GM19043 (cell line): ENCODE results near the gene LAMB2.

Experiments used
- ATAC-seq: cut with Tn5 transposase; IDR thresholded peaks from one replicate; pipeline ENCODE4 v1.9.1; 2021; ENCODE audit warnings: low read depth; ENCODE audit not compliant: unreplicated experiment

Gene LAMB2

DNA sequence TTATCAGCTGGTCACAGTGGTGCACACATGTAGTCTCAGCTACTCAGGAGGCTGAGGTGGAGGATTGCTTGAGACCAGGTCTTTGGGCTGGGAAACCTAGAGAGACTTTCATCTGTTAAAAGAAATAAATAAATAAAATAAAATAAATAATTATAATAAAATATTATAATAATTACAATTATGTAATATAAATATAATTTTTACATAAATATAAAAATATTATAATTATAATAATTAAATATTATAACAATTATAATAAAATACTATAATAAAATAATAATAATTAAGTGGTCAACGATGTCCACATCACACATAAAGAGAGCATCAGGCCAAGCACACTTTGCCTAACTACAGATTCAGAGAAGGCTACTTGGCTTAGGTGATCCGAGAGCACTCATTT, 53.6 kb downstream of the LAMB2 start:
- ATAC-seq = no peak

DNA sequence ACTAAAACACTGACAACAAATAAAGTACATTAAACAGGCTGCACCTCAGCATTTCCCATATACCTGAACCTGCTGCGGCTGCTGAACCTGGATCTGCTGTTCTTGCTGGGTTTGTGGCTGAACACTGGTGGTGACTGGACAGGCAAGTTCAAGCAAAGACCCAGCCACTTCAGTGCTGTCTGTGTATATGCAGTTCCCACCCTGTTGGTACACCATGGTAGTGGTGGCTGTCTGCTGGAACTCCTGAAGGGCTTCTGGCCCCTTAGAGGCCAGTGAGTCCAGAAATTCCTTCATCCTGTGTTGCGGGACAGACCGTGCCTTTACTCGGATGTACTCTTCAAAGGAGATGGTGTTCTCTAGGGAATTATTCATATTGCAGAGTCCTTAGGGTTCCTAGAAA, 56.2 kb downstream of the LAMB2 start:
- no peak for ATAC-seq

DNA sequence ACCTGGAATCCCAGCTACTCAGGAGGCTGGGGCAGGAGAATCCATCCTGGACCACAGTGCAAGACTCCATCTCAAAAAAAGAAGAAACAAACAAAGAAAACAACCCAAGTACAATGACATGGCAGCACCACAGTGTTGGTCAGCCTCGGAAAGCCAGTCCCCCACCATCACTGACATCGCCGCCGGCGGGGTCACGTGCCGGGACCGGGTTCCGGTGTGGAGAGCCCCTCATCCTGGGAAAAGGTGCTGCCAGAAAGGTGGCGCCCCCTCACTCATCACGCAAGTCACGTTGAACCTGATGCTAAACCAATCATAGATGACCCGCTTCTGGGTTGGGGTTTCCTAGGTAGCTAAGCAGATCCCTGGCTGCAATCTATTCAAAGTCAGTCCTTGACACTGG, 56.7 kb downstream of the LAMB2 start:
- no peak for ATAC-seq
